DOHH2 (cell line): ENCODE results near the gene FBXO10.

Experiments used
- H3F3A ChIP-seq: fragments of 200-600 bp; sonication (generic), shearing (Covaris generic); 2 replicates; pipeline ENCODE4 v1.6.0; 2016; ENCODE audit warnings: antibody characterized with exemption, mild to moderate bottlenecking; ENCODE audit not compliant: control insufficient read depth, insufficient read depth
- H3K27ac ChIP-seq: fragments of 200-600 bp; sonication (generic); 2 replicates; pipeline ENCODE4 v1.5.1; 2014; ENCODE audit warnings: low read depth, mild to moderate bottlenecking, low read length, moderate library complexity
- H3K27me3 ChIP-seq: fragments of 200-600 bp; sonication (generic); 2 replicates; pipeline ENCODE4 v1.6.1; 2014; ENCODE audit warnings: mild to moderate bottlenecking, low read length, mixed read lengths; ENCODE audit not compliant: control insufficient read depth
- H3K36me3 ChIP-seq: fragments of 200-600 bp; sonication (generic); 2 replicates; pipeline ENCODE4 v1.6.1; 2014; ENCODE audit warnings: mild to moderate bottlenecking, low read length, moderate library complexity, mixed read lengths; ENCODE audit not compliant: control insufficient read depth
- H3K4me1 ChIP-seq: fragments of 200-600 bp; sonication (generic); 2 replicates; pipeline ENCODE4 v1.6.1; 2014; ENCODE audit warnings: mild to moderate bottlenecking, low read length, mixed read lengths; ENCODE audit not compliant: control insufficient read depth
- H3K4me2 ChIP-seq: fragments of 200-600 bp; sonication (generic); 2 replicates; pipeline ENCODE4 v1.6.0; 2014; ENCODE audit warnings: mild to moderate bottlenecking, low read length, moderate library complexity
- H3K4me3 ChIP-seq: fragments of 200-600 bp; sonication (generic); 2 replicates; pipeline ENCODE4 v1.5.1; 2014; ENCODE audit warnings: mild to moderate bottlenecking, low read length, mixed read lengths
- H3K79me2 ChIP-seq: fragments of 200-600 bp; sonication (generic); 2 replicates; pipeline ENCODE4 v1.6.1; 2014; ENCODE audit warnings: mild to moderate bottlenecking, low read length, mixed read lengths; ENCODE audit not compliant: control insufficient read depth
- H3K9me2 ChIP-seq: fragments of 200-600 bp; sonication (generic); replicated peaks from 2 replicates; pipeline ENCODE4 v1.6.1; 2014; ENCODE audit warnings: mild to moderate bottlenecking, low read length, mixed read lengths; ENCODE audit not compliant: control insufficient read depth
- H3K9me3 ChIP-seq: fragments of 200-600 bp; sonication (generic); 2 replicates; pipeline ENCODE4 v1.6.1; 2014; ENCODE audit warnings: antibody characterized with exemption, low read length, mixed read lengths; ENCODE audit not compliant: control insufficient read depth, insufficient read depth
- H4K20me1 ChIP-seq: fragments of 200-600 bp; sonication (generic); 2 replicates; pipeline ENCODE4 v1.6.0; 2014; ENCODE audit warnings: low read depth, mild to moderate bottlenecking, antibody characterized with exemption, low read length, moderate library complexity; ENCODE audit not compliant: control insufficient read depth, insufficient read depth
- EZH2phosphoT487 ChIP-seq: fragments of 200-600 bp; sonication (generic); IDR thresholded peaks from 2 replicates; pipeline ENCODE4 v1.6.1; 2017; ENCODE audit warnings: borderline replicate concordance, mild to moderate bottlenecking, antibody characterized with exemption, low read length, moderate library complexity, mixed read lengths
- TF ChIP-seq, protein P1 (sequence below): fragments of 200-600 bp; sonication (generic); IDR thresholded peaks from one replicate; pipeline ENCODE4 v1.5.1; 2014; ENCODE audit warnings: antibody characterized with exemption, mild to moderate bottlenecking, low read depth, low read length; ENCODE audit not compliant: poor library complexity, severe bottlenecking

FBXO10 gene

DNA sequence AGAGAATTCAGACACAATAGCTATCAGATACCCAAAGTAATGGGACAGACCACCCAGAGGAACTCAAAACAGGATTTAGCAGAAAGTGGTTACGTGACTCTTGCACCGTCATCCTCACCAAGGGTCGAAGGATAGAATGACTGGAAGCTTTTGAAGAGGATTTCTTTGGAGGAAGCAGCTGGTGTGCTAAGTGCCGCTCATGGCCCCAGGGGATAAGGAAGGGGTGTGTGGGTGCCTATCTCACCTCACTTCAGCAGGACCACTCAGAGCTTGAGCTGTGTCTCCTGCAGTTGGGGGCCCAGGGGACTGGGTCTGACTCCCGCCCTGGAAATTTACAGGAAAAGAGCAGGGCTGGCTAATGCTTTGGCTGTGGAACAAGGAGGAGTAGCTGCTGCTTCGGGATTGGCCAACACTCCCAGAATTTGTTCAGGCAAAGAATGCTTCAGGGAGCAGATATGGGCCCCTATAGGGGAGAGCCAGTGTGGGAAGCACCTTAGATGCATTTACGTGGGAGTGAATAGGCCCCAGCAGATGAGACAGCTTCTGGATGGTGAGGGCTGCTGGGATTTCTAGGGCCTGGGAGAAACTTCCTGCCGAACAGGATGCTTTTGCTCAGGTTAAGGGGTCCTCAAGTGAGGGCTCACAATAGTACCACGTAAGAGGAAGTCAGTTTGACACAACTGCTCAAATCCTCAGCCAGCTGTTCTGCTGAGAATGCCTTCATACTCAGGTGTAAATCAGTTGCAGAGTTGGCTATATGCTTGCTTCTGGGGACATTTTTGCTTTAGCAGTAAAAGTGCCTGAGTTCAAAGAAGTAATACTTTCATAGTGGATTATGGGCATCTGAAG is 45.3 kb upstream of the FBXO10 start:
- H3K4me2 ChIP-seq = no peak overlapping the region
- H3F3A ChIP-seq = no peaks in the 10 kb centered on the region
- H3K4me3 ChIP-seq = no peak overlapping the region
- H3K27ac ChIP-seq = no peak overlapping the region
- no peaks in the 10 kb centered on the region for H3K9me2 ChIP-seq
- TF ChIP-seq, protein P1, sequence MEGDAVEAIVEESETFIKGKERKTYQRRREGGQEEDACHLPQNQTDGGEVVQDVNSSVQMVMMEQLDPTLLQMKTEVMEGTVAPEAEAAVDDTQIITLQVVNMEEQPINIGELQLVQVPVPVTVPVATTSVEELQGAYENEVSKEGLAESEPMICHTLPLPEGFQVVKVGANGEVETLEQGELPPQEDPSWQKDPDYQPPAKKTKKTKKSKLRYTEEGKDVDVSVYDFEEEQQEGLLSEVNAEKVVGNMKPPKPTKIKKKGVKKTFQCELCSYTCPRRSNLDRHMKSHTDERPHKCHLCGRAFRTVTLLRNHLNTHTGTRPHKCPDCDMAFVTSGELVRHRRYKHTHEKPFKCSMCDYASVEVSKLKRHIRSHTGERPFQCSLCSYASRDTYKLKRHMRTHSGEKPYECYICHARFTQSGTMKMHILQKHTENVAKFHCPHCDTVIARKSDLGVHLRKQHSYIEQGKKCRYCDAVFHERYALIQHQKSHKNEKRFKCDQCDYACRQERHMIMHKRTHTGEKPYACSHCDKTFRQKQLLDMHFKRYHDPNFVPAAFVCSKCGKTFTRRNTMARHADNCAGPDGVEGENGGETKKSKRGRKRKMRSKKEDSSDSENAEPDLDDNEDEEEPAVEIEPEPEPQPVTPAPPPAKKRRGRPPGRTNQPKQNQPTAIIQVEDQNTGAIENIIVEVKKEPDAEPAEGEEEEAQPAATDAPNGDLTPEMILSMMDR = no peak
- no peak for TF ChIP-seq EZH2phosphoT487
- H3K4me1 ChIP-seq = peaks cover 4% of the 10 kb centered on the region; the same call in 1 of the 2 replicates
- no peaks in the 10 kb centered on the region for H3K27me3 ChIP-seq
- H3K36me3 ChIP-seq = no peaks in the 10 kb centered on the region
- H3K9me3 ChIP-seq = no peaks in the 10 kb centered on the region
- H3K79me2 ChIP-seq = no peaks in the 10 kb centered on the region
- H4K20me1 ChIP-seq = no peaks in the 10 kb centered on the region

DNA sequence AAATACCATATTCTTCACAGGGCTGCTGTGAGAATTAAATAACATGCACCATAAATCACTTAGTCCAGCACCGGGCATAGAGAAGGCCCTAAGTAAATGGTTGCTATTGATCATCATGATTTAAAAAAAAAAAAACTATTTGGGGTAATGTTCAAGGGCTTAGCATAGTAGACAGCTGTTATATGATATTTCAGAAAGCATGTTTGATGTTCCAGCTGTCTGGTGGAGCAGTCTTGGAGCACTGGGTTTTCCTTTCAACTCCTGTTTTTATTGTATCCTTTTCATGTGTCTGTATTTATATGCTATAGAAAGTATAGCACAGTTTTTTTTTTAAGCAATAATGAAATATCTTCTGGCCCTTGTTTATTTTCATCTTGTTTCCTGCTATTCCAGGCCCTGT is 44.2 kb upstream of the FBXO10 start:
- no peaks in the 10 kb centered on the region for H4K20me1 ChIP-seq
- peaks cover 4% of the 10 kb centered on the region; the same call in 1 of the 2 replicates for H3K4me1 ChIP-seq
- no peaks in the 10 kb centered on the region for H3K9me3 ChIP-seq
- no peaks in the 10 kb centered on the region for H3K9me2 ChIP-seq
- H3K27ac ChIP-seq = no peak overlapping the region
- no peaks in the 10 kb centered on the region for H3K36me3 ChIP-seq
- no peaks in the 10 kb centered on the region for H3K27me3 ChIP-seq
- H3K4me2 ChIP-seq = no peak overlapping the region
- no peak overlapping the region for H3K4me3 ChIP-seq
- H3K79me2 ChIP-seq = no peaks in the 10 kb centered on the region
- no peak for TF ChIP-seq EZH2phosphoT487
- TF ChIP-seq, protein P1 = no peak
- no peaks in the 10 kb centered on the region for H3F3A ChIP-seq

DNA sequence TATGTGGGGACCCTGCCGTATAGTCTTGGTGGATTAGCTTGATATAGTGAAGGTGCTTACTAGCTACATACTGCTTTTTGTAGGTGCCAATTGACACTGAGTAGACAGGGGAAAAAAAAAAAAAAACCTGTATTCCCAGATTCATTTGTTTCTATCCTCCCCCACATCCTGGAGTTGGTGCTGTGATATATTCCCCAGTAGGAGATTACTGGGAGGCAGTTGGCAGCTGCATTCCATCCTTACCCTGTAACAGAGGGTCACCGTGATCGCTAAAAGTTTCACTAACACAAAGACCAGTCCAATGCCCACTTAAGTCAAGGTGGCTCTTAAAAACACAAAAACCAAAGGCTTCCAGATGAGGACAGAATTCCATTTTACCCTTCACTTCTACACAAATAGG is 43.6 kb upstream of the FBXO10 start:
- no peaks in the 10 kb centered on the region for H3K9me3 ChIP-seq
- H3F3A ChIP-seq = no peaks in the 10 kb centered on the region
- H4K20me1 ChIP-seq = no peaks in the 10 kb centered on the region
- H3K4me1 ChIP-seq = no peaks in the 10 kb centered on the region; the same call in 1 of the 2 replicates
- no peaks in the 10 kb centered on the region for H3K36me3 ChIP-seq
- H3K4me2 ChIP-seq = no peak overlapping the region
- H3K27me3 ChIP-seq = no peaks in the 10 kb centered on the region
- H3K27ac ChIP-seq = no peak overlapping the region
- no peak overlapping the region for H3K4me3 ChIP-seq
- no peak for TF ChIP-seq EZH2phosphoT487
- TF ChIP-seq, protein P1 = no peak
- no peaks in the 10 kb centered on the region for H3K9me2 ChIP-seq
- H3K79me2 ChIP-seq = no peaks in the 10 kb centered on the region
